OCI-LY1 (cell line): ENCODE data around the gene PKD1.

ENCODE experiments used
- EZH2 ChIP-seq: fragments of 200-600 bp; sonication (generic), shearing (Covaris generic); IDR thresholded peaks from 2 replicates; pipeline ENCODE4 v1.8.0; 2017; ENCODE audit warnings: borderline replicate concordance, mixed run types, mild to moderate bottlenecking, antibody characterized with exemption, low read length, moderate library complexity, mixed read lengths
- TF ChIP-seq, protein P1 (sequence below): fragments of 200-600 bp; sonication (generic), shearing (Covaris generic); IDR thresholded peaks from 2 replicates; pipeline ENCODE4 v1.5.1; 2017; ENCODE audit warnings: mild to moderate bottlenecking, antibody characterized with exemption, low read length, moderate library complexity, mixed read lengths

DNA sequence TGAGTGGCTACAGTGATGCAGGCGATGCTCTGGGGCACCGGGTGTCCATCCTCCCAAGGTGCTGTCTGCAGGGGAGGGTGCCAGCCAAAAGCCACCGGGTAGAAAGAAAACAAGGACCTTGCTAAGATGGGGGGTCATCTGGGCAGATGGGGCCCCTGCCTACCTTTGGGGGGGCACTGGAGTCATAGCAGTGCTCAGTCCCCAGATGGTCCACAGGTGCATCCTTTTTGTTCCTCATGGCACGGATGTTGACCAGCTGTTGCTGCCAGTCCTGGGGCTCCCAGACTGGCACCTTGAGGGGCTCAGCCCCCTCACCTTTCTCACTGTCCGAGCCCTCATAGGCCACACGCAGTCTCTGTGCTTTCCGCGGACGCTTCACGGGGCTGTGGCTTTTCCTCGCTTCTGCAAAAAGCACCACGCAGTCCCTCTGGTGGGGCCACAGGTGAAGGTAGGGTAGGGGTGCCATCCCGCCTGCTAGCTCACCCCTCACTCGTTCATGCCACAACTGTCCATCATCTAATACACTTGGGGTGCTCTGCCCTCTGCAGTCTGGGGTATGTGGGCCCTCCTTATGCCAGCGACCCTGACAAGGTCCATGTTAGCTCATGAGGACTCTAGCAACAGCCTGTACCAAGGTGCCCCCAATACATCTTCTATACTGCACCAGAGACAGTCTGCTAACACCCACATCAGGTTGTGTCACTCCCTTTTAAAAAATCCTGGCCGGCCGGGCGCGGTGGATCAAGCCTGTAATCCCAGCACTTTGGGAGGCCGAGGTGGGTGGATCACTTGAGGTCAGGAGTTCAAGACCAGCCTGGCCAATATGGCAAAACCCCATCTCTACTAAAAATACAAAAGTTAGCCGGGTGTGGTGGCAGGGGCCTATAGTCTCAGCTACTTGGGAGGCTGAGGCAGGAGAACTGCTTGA, 89.5 kb downstream of the PKD1 start:
- TF ChIP-seq, protein P1, sequence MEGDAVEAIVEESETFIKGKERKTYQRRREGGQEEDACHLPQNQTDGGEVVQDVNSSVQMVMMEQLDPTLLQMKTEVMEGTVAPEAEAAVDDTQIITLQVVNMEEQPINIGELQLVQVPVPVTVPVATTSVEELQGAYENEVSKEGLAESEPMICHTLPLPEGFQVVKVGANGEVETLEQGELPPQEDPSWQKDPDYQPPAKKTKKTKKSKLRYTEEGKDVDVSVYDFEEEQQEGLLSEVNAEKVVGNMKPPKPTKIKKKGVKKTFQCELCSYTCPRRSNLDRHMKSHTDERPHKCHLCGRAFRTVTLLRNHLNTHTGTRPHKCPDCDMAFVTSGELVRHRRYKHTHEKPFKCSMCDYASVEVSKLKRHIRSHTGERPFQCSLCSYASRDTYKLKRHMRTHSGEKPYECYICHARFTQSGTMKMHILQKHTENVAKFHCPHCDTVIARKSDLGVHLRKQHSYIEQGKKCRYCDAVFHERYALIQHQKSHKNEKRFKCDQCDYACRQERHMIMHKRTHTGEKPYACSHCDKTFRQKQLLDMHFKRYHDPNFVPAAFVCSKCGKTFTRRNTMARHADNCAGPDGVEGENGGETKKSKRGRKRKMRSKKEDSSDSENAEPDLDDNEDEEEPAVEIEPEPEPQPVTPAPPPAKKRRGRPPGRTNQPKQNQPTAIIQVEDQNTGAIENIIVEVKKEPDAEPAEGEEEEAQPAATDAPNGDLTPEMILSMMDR = no peak
- no peak for TF ChIP-seq EZH2
